DND-41 (cell line): ENCODE measurements around the gene CLUH.

Experiments
- ATAC-seq: fragments of 200-7000 bp; cut with Tn5 transposase; 3 replicates; pipeline ENCODE4 v1.9.1; 2021; ENCODE audit warnings: low read depth; ENCODE audit not compliant: insufficient read depth
- DNase-seq: peaks from one replicate; pipeline ENCODE4 v3.0.0-alpha.2; 2020
- H2AFZ ChIP-seq: 2 replicates; pipeline ENCODE4 v1.6.0; 2012; ENCODE audit warnings: low read depth, low read length
- H3K27ac ChIP-seq: 2 replicates; pipeline ENCODE4 v1.5.1; 2012; ENCODE audit warnings: low read length, inconsistent platforms
- H3K27me3 ChIP-seq: fragments of 200-600 bp; sonication (generic); 2 replicates; pipeline ENCODE4 v1.6.0; 2012; ENCODE audit warnings: low read length, mild to moderate bottlenecking, inconsistent platforms; ENCODE audit not compliant: insufficient read depth, poor library complexity
- H3K36me3 ChIP-seq: 2 replicates; pipeline ENCODE4 v1.5.1; 2012; ENCODE audit warnings: low read length, inconsistent platforms; ENCODE audit not compliant: insufficient read depth
- H3K4me1 ChIP-seq: 2 replicates; pipeline ENCODE4 v1.5.1; 2012; ENCODE audit warnings: mild to moderate bottlenecking, low read length; ENCODE audit not compliant: insufficient read depth
- H3K4me2 ChIP-seq: 2 replicates; pipeline ENCODE4 v1.6.0; 2012; ENCODE audit warnings: mild to moderate bottlenecking, moderate library complexity, low read length, inconsistent platforms; ENCODE audit not compliant: insufficient read depth
- H3K4me3 ChIP-seq, 2 experiments: fragments of 200-600 bp in 1 of 2; shearing (Covaris generic) in 1 of 2; 2 replicates each; pipeline ENCODE4 v1.5.1; 2012 to 2016; ENCODE audit warnings: inconsistent platforms in 2 of 2, low read length in 2 of 2, mild to moderate bottlenecking in 2 of 2, low read depth in 1 of 2, moderate library complexity in 1 of 2
- H3K79me2 ChIP-seq: 2 replicates; pipeline ENCODE4 v1.6.0; 2012; ENCODE audit warnings: low read length, inconsistent platforms; ENCODE audit not compliant: insufficient read depth
- H3K9ac ChIP-seq: 2 replicates; pipeline ENCODE4 v1.6.0; 2012; ENCODE audit warnings: low read depth, mild to moderate bottlenecking, inconsistent platforms, low read length, moderate library complexity
- H3K9me3 ChIP-seq: 2 replicates; pipeline ENCODE4 v1.5.1; 2012; ENCODE audit warnings: low read length, moderate library complexity, mild to moderate bottlenecking, inconsistent platforms; ENCODE audit not compliant: insufficient read depth, severe bottlenecking
- H4K20me1 ChIP-seq: 2 replicates; pipeline ENCODE4 v1.6.0; 2012; ENCODE audit warnings: low read length; ENCODE audit not compliant: insufficient read depth
- EZH2 ChIP-seq: IDR thresholded peaks from 3 replicates; pipeline ENCODE4 v1.6.1; 2012; ENCODE audit warnings: borderline replicate concordance, low read depth, mild to moderate bottlenecking, moderate library complexity, low read length, inconsistent platforms; ENCODE audit not compliant: severe bottlenecking
- TF ChIP-seq, protein P1 (sequence below): IDR thresholded peaks from 2 replicates; pipeline ENCODE4 v1.5.1; 2012; ENCODE audit warnings: borderline replicate concordance, low read length, moderate library complexity, mild to moderate bottlenecking; ENCODE audit not compliant: poor library complexity, severe bottlenecking; ENCODE audit errors: extremely low read depth

CLUH gene

DNA sequence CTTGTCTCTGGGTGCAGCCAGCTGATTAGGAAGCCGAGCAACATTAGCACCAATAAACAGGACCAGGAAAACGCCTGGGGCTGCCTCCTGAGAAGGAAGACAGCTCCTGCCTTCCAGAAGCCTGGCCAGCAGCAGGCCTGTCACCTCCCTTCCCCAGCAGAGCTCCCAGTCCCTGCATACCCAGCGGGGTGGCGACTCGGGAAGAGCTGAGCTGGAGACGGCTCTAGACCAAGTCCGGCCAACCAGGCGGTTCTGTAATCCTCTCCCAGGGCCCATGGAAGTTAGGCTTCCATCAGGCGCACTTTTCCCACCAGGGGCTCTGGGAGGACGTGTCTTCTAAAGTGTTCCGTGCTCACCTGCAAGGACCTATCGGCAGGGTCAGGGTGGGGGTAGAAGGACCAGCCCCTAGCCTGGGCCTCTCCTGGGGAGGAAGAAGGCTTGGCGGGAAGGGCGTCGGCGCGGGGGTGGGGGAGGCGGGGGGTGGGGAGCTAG, 12.0 kb upstream of the CLUH start:
- Histone ChIP-seq H3K4me2 (no peak overlapping the region), H3K4me3 (no peak overlapping the region), H2AFZ (no peak overlapping the region), H3K36me3 (no peaks in the 10 kb centered on the region), H3K27ac (no peak overlapping the region), H4K20me1 (no peaks in the 10 kb centered on the region), H3K79me2 (no peaks in the 10 kb centered on the region), H3K9ac (no peak overlapping the region), H3K4me1 (no peaks in the 10 kb centered on the region), H3K9me3 (no peaks in the 10 kb centered on the region), H3K27me3 (no peaks in the 10 kb centered on the region)
- ATAC-seq = no peak
- no peak for TF ChIP-seq EZH2
- no peak for DNase-seq

DNA sequence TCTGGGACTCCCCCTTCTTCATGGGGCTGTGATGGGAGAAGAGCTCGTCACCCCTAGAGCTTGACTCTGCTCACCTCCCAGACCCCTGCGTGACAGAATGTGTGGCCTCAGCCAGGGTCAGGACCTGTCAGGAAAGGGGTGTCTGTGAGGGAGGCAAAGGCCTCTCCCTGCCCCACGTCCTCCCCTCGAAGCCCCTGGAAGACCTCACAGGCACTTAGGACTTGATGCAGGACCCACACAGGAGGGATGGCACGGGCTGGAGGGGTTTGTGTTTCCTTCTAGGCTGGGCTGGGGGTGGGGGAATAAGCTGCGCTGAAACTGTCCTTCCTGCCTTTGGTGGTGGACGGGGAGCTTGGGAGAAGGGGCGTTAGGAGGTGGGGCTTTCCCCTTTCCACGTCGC, 11.0 kb upstream of the CLUH start:
- H3K9ac ChIP-seq = no peak overlapping the region
- H3K4me1 ChIP-seq = no peaks in the 10 kb centered on the region
- TF ChIP-seq EZH2 = no peak
- TF ChIP-seq, protein P1, sequence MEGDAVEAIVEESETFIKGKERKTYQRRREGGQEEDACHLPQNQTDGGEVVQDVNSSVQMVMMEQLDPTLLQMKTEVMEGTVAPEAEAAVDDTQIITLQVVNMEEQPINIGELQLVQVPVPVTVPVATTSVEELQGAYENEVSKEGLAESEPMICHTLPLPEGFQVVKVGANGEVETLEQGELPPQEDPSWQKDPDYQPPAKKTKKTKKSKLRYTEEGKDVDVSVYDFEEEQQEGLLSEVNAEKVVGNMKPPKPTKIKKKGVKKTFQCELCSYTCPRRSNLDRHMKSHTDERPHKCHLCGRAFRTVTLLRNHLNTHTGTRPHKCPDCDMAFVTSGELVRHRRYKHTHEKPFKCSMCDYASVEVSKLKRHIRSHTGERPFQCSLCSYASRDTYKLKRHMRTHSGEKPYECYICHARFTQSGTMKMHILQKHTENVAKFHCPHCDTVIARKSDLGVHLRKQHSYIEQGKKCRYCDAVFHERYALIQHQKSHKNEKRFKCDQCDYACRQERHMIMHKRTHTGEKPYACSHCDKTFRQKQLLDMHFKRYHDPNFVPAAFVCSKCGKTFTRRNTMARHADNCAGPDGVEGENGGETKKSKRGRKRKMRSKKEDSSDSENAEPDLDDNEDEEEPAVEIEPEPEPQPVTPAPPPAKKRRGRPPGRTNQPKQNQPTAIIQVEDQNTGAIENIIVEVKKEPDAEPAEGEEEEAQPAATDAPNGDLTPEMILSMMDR = no peak
- no peaks in the 10 kb centered on the region for H4K20me1 ChIP-seq
- no peak overlapping the region for H2AFZ ChIP-seq
- no peaks in the 10 kb centered on the region for H3K36me3 ChIP-seq
- H3K27me3 ChIP-seq = no peaks in the 10 kb centered on the region
- DNase-seq (no peak), ATAC-seq (no peak)
- H3K79me2 ChIP-seq = no peaks in the 10 kb centered on the region
- no peaks in the 10 kb centered on the region for H3K9me3 ChIP-seq
- no peak overlapping the region for H3K27ac ChIP-seq
- H3K4me2 ChIP-seq = no peak overlapping the region
- H3K4me3 ChIP-seq = no peak overlapping the region

DNA sequence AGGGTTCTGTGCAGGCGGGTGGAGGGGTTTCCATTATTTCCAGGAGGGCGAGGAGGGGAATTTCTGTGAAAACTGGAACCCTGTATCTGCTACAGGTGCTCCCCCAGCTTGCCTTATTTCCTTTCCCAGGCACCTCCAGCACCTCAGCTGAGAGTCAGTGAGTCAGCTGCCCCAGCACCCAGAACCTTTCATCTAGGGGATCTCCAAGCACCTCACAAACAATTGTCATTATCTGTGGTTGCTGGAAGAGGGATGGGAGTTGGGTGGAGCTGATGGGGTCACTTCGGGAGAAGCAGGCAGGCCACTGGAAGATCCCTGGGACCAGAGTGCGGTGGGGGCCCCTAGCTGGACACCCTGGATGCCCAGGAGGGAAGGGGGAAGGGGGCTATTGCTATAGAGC, 10.0 kb upstream of the CLUH start:
- no peaks in the 10 kb centered on the region for H3K9me3 ChIP-seq
- H3K4me2 ChIP-seq = no peak overlapping the region
- H3K27ac ChIP-seq = no peak overlapping the region
- ATAC-seq (no peak), DNase-seq (no peak)
- no peaks in the 10 kb centered on the region for H3K79me2 ChIP-seq
- H3K27me3 ChIP-seq = no peaks in the 10 kb centered on the region
- no peak overlapping the region for H3K9ac ChIP-seq
- no peak overlapping the region for H3K4me3 ChIP-seq
- no peak for TF ChIP-seq EZH2
- TF ChIP-seq, protein P1 = no peak
- H2AFZ ChIP-seq = no peak overlapping the region
- H3K4me1 ChIP-seq = no peaks in the 10 kb centered on the region
- H3K36me3 ChIP-seq = no peaks in the 10 kb centered on the region
- no peaks in the 10 kb centered on the region for H4K20me1 ChIP-seq

DNA sequence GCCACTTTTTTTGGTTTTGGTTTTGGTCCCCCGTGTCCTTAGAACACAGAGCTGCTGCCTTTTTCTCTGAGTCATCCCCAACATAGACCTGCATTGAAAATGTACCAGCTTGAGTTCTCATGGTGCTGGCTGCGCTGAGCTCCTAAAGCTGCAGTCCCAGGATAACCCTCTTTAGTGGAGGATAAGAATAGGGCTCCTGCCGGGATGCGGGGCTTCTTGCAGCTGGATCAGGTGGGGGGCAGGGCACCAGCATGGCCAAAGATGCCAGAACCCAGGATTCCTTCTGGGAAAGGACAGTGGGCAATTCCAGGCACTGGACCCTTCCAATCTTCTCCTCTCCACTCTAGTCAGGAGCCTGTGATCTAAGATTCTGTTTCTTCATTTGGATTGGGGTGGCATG, 8.3 kb upstream of the CLUH start:
- Histone ChIP-seq H3K4me2 (no peak overlapping the region), H2AFZ (no peak overlapping the region), H3K9ac (no peak overlapping the region), H3K36me3 (no peaks in the 10 kb centered on the region), H3K27ac (no peak overlapping the region), H3K27me3 (no peaks in the 10 kb centered on the region), H3K9me3 (no peaks in the 10 kb centered on the region), H4K20me1 (no peaks in the 10 kb centered on the region), H3K4me3 (no peak overlapping the region), H3K4me1 (no peaks in the 10 kb centered on the region), H3K79me2 (no peaks in the 10 kb centered on the region)
- DNase-seq (no peak), ATAC-seq (no peak)
- no peak for TF ChIP-seq EZH2
- TF ChIP-seq, protein P1 = no peak
